ENCODE results near the gene REM2.
"Not testable (repeated sequence)": the region's sequence is repeated elsewhere in the genome, so short reads cannot be mapped to it uniquely, and the experiment has no call there.

The REM2 gene

GRCh38 chr14:22906073-22906472 is 23.1 kb downstream of the REM2 start:
- Histone ChIP-seq H3K27me3 (ENCODE audit: low read depth, low read length) (no peaks in the 10 kb centered on the region), H3K4me3 (ENCODE audit: low read length) (no peak overlapping the region), H3K27ac (ENCODE audit: low read length) (no peak overlapping the region), H2AFZ (ENCODE audit: low read depth, low read length) (no peak overlapping the region), H3K4me1 (ENCODE audit: low read length) (no peaks in the 10 kb centered on the region), H3K79me2 (ENCODE audit: low read length) (peaks cover 10% of the 10 kb centered on the region), H3K36me3 (replicated peaks; ENCODE audit: low read depth, low read length) (peaks cover 57% of the 10 kb centered on the region), H3K4me2 (ENCODE audit: low read length) (no peak overlapping the region), H4K20me1 (ENCODE audit: insufficient read depth, low read length) (0 out of 2 replicates have a peak, but pooled peaks cover 1% of the 10 kb centered on the region), H3K9ac (ENCODE audit: low read length) (no peak overlapping the region), H3K9me3 (ENCODE audit: insufficient read depth, low read length) (no peaks in the 10 kb centered on the region)
- TF ChIP-seq, protein P1, sequence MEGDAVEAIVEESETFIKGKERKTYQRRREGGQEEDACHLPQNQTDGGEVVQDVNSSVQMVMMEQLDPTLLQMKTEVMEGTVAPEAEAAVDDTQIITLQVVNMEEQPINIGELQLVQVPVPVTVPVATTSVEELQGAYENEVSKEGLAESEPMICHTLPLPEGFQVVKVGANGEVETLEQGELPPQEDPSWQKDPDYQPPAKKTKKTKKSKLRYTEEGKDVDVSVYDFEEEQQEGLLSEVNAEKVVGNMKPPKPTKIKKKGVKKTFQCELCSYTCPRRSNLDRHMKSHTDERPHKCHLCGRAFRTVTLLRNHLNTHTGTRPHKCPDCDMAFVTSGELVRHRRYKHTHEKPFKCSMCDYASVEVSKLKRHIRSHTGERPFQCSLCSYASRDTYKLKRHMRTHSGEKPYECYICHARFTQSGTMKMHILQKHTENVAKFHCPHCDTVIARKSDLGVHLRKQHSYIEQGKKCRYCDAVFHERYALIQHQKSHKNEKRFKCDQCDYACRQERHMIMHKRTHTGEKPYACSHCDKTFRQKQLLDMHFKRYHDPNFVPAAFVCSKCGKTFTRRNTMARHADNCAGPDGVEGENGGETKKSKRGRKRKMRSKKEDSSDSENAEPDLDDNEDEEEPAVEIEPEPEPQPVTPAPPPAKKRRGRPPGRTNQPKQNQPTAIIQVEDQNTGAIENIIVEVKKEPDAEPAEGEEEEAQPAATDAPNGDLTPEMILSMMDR (IDR thresholded peaks at IDR 0.05; ENCODE audit: low read depth, low read length) = no peak
- no peak for TF ChIP-seq EZH2phosphoT487 (IDR thresholded peaks at IDR 0.05; ENCODE audit: low read depth)

DNA sequence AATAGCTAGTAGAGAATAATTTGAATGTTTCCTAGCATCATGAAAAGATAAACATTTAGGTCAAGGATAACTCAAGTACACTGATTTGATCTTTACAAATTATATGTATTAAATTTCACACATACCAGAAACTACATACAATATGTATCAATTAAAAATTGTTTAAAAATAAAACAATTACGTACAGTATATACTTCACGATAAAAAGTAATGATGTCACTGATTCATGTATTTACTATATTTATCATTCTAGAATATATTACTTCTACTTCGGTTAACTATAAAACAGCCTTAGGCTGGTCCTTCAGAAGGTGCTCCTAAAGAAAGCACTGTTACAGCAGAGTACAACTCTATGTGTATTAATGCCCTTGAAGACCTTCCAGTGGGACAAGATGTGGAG is 24.4 kb downstream of the REM2 start:
- Histone ChIP-seq H3K27me3 (ENCODE audit: low read depth, low read length) (no peaks in the 10 kb centered on the region), H3K4me1 (ENCODE audit: low read length) (no peaks in the 10 kb centered on the region), H3K36me3 (replicated peaks; ENCODE audit: low read depth, low read length) (peaks cover 53% of the 10 kb centered on the region), H3K9ac (ENCODE audit: low read length) (no peak overlapping the region), H3K27ac (ENCODE audit: low read length) (no peak overlapping the region), H3K9me3 (ENCODE audit: insufficient read depth, low read length) (no peaks in the 10 kb centered on the region), H3K4me3 (ENCODE audit: low read length) (no peak overlapping the region), H3K79me2 (ENCODE audit: low read length) (peaks cover 23% of the 10 kb centered on the region), H3K4me2 (ENCODE audit: low read length) (no peak overlapping the region), H2AFZ (ENCODE audit: low read depth, low read length) (no peak overlapping the region), H4K20me1 (ENCODE audit: insufficient read depth, low read length) (0 out of 2 replicates have a peak, but pooled peaks cover 2% of the 10 kb centered on the region)
- TF ChIP-seq, protein P1 (IDR thresholded peaks at IDR 0.05; ENCODE audit: low read depth, low read length) = no peak
- no peak for TF ChIP-seq EZH2phosphoT487 (IDR thresholded peaks at IDR 0.05; ENCODE audit: low read depth)

DNA sequence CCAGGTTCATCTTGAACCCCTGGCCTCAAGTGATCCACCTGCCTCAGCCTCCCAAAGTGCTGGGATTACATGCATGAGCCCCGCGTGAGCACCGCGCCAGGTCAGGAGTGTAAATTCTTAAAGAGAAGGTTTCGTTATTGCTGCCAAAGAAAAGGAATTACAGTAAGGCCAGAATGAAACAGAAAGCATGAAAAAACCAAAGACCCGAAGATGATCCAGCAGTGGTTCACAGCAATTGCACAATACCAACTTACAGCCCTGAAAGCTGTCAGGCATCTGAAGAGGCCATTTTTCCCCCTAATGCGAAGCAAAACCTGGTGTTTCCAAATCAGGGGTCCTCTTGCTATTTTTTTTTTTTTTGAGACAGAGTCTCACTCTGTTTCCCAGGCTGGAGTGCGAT is 25.6 kb downstream of the REM2 start:
- TF ChIP-seq EZH2phosphoT487 (IDR thresholded peaks at IDR 0.05; ENCODE audit: low read depth) = no peak
- TF ChIP-seq, protein P1 (IDR thresholded peaks at IDR 0.05; ENCODE audit: low read depth, low read length) = no peak
- no peaks in the 10 kb centered on the region for H3K4me1 ChIP-seq (ENCODE audit: low read length)
- no peak overlapping the region for H3K9ac ChIP-seq (ENCODE audit: low read length)
- no peaks in the 10 kb centered on the region for H3K27me3 ChIP-seq (ENCODE audit: low read depth, low read length)
- H3K9me3 ChIP-seq (ENCODE audit: insufficient read depth, low read length) = no peaks in the 10 kb centered on the region
- H3K79me2 ChIP-seq (ENCODE audit: low read length) = peaks cover 29% of the 10 kb centered on the region
- 0 out of 2 replicates have a peak, but pooled peaks cover 2% of the 10 kb centered on the region for H4K20me1 ChIP-seq (ENCODE audit: insufficient read depth, low read length)
- no peak overlapping the region for H3K27ac ChIP-seq (ENCODE audit: low read length)
- H3K4me3 ChIP-seq (ENCODE audit: low read length) = no peak overlapping the region
- no peak overlapping the region for H2AFZ ChIP-seq (ENCODE audit: low read depth, low read length)
- H3K4me2 ChIP-seq (ENCODE audit: low read length) = no peak overlapping the region
- peaks cover 46% of the 10 kb centered on the region for H3K36me3 ChIP-seq (replicated peaks; ENCODE audit: low read depth, low read length)

GRCh38 chr14:22910916-22911315 is 27.9 kb downstream of the REM2 start:
- Histone ChIP-seq H3K27me3 (ENCODE audit: low read depth, low read length) (no peaks in the 10 kb centered on the region), H3K79me2 (ENCODE audit: low read length) (peaks cover 46% of the 10 kb centered on the region), H3K4me2 (ENCODE audit: low read length) (no peak overlapping the region), H3K36me3 (replicated peaks; ENCODE audit: low read depth, low read length) (peaks cover 26% of the 10 kb centered on the region), H3K4me1 (ENCODE audit: low read length) (no peaks in the 10 kb centered on the region), H3K9ac (ENCODE audit: low read length) (no peak overlapping the region), H3K9me3 (ENCODE audit: insufficient read depth, low read length) (no peaks in the 10 kb centered on the region), H4K20me1 (ENCODE audit: insufficient read depth, low read length) (0 out of 2 replicates have a peak, but pooled peaks cover 2% of the 10 kb centered on the region), H3K27ac (ENCODE audit: low read length) (no peak overlapping the region), H2AFZ (ENCODE audit: low read depth, low read length) (no peak overlapping the region), H3K4me3 (ENCODE audit: low read length) (no peak overlapping the region)
- TF ChIP-seq, protein P1 (IDR thresholded peaks at IDR 0.05; ENCODE audit: low read depth, low read length) = no peak
- no peak for TF ChIP-seq EZH2phosphoT487 (IDR thresholded peaks at IDR 0.05; ENCODE audit: low read depth)

- not testable (repeated sequence) for H3K9me3 ChIP-seq (ENCODE audit: insufficient read depth, low read length); H3K4me2 ChIP-seq (ENCODE audit: low read length); H3K9ac ChIP-seq (ENCODE audit: low read length); H3K27me3 ChIP-seq (ENCODE audit: low read depth, low read length); H3K27ac ChIP-seq (ENCODE audit: low read length); H2AFZ ChIP-seq (ENCODE audit: low read depth, low read length); H3K4me1 ChIP-seq (ENCODE audit: low read length); H3K36me3 ChIP-seq (replicated peaks; ENCODE audit: low read depth, low read length); H4K20me1 ChIP-seq (ENCODE audit: insufficient read depth, low read length); H3K4me3 ChIP-seq (ENCODE audit: low read length)
- peaks cover 66% of the 10 kb centered on the region for H3K79me2 ChIP-seq (ENCODE audit: low read length)
Measured at GRCh38 chr14:22914836-22915235, 31.8 kb downstream of the REM2 start.
